NCI-H2196 (cell line): ENCODE measurements around the gene AGT.
"Not testable (repeated sequence)": the region's sequence is repeated elsewhere in the genome, so short reads cannot be mapped to it uniquely, and the experiment has no call there.

ENCODE experiments used
- DNase-seq: peaks from one replicate; lab custom pipeline; 2025; ENCODE audit not compliant: unreplicated experiment; lab: John Stamatoyannopoulos, UW

Gene AGT

DNA sequence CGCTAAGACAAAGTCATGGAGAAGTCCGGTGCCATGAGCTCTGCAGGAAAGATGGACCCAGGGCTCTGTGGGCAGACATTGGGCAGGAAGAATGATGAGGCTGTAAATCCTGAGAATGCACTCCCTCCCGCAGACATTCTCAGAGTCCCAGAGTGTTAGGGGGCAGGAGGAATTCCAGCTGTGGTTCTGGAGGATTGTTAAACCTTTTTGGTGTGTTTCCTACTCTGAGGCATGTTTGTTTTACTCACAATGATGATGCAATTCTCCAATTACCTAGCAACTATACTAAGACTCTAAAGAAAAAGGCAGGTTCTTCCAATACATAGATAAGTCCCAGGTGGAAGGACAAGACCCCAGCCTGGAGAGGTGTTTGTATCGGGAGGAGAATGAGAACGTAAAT lies 30.5 kb upstream of the AGT start:
- no peak for DNase-seq

DNA sequence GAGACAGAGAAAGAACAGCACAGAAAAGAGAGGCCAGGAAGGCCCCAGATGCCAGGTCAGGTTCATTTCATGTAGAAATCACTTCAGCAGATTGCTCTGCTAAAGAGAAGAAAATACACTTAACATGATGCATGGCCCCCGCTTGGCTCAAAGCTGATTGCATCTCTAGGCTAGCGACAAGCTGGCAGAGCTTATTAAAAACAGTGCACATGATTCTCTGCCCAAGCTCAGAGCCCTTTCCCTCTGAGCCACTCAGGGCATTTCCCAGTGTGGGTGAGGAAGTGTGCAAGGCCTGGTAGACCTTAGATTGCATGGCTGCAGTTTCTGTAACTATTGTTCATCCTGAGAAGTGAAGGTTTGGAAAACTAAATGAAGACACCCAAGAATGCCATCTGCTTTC lies 30.0 kb upstream of the AGT start:
- DNase-seq = peak; percentile 16

DNA sequence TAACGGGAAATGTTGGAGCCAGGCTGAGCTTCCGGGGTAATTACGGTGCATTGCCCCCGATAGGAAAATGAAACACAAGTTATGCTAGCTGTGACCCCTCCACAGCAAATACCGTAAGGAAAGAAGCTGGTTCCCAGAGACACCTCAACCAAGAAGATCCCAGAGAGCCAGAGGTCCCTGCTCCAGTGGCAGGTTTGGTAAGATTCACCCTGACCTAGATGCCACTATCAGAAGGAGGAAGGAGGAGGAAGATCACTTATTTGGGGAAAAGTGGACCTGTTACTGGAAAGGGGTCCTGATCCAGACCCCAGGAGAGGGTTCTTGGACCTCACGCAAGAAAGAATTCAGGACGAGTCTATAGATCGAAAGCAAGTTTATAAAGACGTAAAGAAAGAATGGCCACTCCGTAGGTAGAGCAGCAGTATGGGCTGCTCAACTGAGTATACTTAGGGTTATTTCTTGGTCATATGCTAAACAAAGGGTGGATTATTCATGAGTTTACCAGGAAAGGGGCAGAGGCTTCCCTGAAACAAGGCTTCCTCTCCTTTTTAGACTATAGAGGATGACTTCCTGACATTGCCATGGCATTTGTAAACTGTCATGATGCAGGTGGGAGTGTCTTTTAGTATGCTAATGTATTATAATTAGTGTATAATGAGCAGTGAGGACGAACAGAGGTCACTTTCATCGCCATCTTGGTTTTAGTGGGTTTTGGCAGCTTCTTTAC lies 25.8 kb upstream of the AGT start:
- no peak for DNase-seq

DNA sequence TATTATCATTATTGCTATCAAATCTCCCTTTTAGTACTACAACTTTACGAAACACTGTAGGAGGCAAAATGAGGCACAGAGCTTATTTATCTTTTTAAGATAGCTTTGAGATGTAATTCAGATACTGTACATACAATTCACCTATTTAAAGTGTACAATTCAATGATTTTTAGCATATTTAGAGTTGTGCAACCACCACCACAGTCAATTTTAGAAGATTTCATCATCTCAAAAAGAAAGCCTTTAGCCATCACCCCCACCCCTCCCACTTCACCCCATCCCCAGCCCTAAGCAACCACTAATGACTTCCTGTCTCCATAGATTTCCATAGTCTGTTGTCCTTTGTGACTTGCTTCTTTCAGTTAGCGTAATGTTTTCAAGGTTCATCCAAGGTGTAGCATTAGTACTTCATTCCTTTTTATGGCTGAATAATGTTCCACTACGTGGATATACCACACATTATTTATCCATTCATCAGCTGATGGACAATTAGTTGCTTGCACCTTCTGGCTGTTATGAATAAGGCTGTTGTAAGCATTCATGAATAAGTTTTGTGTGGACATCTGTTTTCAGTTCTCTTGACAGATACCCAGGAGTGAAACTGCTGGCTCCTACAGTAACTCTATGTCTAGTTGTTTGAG lies 23.8 kb upstream of the AGT start:
- no peak for DNase-seq

DNA sequence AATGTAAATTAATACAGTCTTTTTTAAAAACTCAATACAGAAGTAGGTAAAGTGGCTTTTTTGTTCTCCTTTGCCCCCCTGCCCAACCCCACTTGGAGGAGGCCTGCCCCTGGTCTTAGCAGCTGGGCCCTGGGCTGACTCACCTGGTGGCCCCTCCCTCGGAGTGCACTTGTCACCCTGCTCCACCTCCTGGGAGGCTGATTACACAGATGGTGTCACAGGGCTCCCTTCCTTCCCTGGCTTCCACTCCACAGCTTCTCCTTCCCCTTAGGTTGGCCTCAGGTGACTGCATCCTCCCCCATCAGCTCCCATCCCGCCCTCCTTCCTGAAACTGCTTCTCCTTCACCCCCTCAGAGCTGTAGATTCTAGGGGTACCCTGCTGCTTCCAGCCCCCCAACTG lies 21.5 kb upstream of the AGT start:
- DNase-seq = peak; percentile 72

DNA sequence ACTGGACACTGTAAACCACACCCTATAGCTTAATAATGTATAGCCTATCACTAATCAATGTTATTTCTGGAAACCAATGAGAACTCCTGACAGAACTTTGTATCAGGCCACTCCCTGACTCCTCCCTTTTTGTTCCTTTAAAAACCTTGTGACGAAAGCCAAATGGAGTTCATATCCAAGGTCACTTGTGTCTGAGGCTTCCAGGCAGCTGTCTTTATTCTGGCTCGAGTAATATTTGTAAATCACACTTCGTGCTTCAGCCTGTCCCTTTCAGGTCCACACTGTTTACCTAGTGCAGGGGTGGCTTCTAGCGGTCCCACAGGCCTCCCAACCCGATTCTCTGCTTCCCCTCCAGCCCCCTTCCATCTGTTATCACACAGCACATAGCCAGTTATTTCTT lies 17.1 kb upstream of the AGT start:
- DNase-seq = peak; percentile 74

DNA sequence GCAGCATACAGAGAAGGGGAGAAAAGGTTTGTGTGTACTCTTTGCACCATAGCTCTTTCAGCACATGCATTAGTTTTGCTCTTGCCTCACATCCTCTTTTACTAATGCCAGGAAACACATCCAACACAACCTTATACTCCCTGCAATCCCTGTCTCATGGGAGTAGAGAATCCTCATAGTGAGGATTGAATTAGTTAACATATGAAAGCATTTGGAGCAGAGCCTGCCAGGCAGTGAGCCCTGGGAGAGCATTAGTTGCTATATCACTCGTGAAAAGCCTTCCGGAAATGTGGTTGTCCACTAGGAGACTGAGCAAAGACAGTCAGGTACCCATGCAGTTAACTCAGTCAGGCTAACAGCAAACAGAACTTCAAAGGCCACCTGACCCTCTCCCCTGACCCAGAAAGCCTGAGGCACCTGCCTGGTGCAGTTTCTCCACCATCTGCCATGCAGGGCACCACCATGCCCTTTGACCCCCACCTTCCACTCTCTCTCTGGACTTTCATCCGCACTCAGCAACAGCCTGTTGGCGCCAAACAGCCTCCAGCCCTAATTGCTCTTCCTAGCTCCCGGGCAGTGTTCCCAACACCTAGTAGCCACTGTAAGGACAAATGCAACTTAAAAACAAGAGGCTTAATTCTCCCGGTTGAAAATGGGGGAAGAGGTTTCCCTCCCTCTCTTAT lies 14.9 kb upstream of the AGT start:
- DNase-seq = peak; percentile 84

DNA sequence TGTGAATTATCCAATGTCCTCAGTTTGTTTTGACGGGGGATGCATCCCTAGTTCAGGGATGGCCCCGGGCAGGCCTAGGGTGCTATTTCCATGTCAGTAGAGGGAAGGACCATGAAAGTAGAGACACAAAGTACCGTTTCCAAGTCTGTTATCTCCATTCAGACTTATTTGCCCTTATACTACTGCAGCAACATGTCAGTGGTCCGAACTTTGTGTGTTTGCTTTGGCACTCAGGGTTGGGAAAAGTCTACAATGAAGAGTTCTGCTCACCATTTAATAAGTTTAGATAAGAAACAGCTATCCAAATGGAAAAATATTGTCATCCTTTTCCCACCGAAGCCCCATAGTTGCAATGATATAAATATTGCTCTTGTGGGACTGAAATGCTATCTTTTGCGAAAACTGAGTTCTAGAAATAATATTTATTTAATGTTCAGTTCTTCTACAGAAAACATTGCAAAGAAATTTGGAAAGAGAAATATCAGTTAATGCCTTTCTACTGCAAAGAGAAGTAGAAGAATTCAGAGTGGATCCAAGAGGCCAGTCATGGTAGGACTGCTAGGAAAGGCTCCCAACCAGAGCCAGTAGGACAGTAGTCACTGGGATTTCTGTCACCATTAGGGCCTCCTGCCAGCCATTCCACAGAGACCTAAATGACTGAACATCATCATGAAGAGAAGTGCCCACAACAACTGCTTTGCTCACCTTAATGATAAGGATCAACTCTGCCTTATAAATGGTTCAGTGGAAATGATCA lies 11.5 kb upstream of the AGT start:
- DNase-seq = no peak

DNA sequence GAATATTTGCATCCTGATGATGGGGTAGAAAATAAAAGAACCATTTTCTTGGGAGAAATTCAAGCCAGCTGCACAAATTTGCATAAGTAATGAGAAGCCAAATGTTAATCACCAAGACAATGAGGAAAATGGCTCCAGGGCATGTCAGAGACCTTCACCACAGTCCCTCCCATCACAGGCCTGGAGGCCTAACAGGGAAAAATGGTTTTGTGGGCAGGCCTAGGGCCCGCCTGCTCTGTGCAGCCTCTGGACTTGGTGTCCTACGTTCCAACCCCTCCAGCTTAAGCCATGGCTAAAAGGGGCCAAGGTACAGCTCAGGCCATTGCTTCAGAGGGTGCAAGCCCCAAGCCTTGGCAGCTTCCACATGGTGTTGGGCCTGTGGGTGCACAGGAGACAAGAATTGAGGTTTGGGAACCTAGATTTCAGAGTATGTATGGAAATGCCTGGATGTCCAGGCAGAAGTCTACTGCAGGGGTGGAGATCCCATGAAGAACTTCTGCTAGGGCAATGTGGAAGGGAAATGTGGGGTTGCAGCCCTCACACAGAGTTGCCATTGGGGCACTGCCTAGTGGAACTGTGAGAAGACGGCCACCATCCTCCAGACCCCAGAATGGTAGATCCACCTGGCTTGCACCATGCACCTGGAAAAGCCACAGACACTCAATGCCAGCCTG lies 8.1 kb upstream of the AGT start:
- DNase-seq = not testable (repeated sequence)

DNA sequence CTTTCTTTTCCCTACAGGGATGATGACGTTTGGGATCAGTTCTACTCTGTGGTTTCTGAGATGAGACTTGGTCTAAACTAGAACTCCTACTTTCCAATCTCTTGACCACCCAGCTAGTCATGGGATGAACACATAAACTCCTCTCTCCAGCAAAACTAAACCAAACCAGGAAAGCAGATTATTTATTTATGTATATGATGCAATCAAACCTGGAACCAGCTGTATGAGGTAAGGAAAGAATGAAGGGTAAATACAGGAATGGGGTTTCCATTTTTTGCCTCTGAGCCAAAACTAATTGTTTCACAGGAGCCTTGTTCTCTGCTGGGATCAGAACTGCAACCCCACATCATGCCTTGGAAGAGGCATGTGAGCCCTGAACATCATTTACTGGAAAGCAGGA lies 3.3 kb upstream of the AGT start:
- DNase-seq = no peak

DNA sequence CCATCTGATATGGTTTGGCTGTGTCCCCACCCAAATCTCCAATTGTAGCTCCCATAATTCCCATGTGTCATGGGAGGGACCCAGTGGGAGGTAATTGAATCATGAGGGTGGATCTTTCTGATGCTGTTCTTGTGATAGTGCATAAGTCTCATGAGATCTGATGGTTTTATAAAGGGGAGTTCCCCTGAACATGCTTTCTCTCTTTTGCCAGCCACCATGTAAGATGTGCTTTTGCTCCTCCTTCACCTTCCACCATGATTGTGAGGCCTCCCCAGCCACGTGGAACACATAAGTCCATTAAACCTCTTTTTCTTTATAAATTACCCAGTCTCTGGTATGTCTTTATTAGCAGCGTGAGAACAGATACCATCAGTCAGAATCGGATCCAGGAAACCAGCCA lies 2.5 kb upstream of the AGT start:
- DNase-seq = not testable (repeated sequence)

DNA sequence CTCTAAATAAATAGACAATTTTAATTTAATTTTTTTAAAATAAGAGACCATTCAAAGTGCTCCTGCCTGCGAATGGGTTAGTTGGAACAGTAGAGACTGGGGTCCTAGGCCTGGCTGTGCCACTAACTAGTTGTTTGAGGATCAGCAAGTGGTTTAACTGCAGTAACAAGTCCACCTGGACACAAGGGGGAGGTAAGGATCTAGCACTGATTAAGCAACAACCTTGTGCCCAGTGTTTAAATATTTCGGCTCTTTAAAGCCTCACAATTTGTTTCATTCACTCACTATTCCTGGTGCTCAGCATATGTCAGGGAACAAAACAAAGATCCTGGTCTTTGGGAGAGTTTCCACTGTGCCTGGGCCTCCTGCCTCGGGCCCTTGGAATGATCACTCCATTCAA lies 1.6 kb upstream of the AGT start:
- no peak for DNase-seq

DNA sequence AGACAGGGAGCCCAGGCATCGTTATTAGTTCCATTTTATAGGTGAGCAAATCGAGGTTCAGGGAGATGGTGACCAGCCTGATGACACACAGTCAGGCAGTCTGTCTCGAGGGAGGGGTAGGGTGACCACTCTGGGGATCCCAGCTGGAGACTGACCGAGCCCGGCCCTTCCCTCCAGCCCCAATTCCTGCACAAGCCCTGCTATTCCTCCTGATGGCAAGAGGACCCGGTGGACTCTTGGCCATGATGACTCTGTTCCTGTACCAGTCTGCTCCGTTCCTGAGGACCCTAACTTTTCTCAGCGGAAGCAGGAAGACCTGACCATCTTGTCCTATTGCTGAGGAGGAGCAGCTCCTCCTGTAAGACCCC lies 391 bp downstream of the AGT start:
- no peak for DNase-seq

DNA sequence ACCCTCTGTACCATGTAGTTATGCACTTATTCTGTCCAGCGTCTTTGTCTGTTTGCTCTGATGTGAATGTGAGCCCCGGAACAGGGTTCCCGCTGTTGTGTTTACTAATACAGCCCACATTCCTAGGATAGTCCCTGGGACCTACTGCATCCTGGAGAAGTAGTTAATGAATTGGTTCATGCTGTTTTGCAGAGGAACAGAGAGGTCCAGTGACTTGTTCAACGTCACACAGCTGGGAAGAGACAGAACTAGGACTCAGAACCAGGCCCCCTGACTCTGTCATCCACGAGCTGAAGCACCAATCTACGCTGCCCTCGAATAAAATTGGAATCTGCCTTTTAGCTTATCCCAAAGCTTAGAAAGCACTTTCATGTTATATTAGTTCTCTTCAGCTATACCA lies 784 bp downstream of the AGT start:
- DNase-seq = no peak

DNA sequence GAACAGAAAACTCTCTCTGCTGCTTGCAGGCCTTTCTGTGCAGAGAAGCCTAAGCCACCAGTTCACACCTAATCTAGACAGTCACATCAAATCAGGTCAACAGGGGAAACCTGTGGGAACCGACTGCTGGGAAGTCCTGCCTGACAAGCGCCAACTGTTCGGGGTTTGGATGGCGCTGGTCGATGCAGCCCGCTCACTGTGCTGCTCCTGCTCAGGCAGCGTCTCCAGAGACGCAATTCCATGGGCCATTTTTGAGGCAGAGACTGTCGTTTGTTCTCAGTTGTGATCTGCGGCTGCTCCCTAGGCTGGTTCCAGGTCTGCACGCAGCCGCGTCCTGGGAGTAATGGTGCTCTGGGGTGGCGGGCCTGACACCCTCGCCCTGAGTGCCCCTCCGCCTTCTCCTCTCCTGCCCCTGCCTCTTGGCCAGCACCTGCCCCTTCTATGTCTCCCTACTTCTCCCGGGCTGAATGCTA lies 1.4 kb downstream of the AGT start:
- no peak for DNase-seq

DNA sequence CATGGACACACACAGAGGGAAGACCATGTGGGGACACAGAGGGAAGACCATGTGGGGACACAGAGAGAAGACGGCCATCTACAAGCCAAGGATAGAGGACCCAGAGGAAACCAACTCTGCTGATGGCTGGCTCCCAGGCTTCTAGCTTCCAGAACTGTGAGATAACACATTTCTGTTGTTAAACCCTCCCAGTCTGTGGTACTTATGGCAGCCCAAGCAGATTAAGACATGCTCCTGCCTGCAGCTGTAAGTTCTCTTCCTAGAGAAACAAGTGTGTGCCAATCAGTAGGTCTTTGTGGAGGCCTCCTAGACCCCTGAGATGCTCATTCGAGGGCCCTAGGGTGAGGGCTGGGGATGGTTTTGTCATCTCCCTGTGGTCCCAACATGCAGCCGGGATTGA lies 2.7 kb downstream of the AGT start:
- no peak for DNase-seq

DNA sequence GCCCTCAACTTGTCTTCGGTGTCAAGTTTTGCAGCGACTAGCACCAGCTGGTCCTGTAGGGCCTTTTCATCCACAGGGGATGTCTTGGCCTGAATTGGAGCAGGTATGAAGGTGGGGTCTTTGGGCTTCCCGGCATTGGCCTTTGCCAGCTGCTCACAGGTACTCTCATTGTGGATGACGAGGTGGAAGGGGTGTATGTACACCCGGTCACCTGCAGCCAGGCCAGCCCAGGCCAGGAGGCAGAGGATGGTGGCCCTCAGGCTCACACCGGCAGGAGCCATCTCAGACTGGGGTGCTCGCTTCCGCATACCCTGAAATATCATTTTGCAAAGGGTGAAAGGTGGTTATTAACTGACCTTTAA lies 3.4 kb downstream of the AGT start:
- DNase-seq = no peak

DNA sequence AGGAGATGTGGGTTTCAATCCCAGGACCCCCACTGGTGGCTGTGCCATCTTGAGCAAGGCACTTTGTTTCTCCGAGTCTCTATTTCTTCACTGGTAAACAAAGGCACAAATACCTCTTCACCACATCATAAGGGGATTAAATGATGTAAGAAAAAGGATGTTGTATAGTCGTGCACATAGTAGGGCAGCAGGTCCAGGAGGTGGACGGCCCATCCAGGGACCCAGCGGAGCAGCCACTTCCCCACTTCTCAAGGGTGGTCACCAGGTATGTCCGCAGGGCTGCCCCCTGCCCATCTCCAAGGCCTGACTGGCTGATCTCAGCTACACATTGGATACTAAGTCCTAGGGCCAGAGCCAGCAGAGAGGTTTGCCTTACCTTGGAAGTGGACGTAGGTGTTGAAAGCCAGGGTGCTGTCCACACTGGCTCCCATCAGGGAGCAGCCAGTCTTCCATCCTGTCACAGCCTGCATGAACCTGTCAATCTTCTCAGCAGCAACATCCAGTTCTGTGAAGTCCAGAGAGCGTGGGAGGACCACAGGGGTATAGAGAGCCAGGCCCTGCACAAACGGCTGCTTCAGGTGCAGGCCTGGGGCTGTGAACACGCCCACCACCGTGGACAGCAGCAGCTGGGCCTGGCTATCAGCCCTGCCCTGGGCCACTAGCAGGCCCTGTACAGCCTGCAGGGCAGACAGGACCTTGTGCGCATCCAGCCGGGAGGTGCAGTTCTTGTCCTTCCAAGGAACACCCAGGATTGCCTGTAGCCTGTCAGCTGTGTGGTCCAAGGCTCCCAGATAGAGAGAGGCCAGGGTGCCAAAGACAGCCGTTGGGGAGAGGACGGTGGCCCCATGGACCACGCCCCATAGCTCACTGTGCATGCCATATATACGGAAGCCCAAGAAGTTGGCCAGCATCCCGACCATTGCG lies 4.0 kb downstream of the AGT start:
- no peak for DNase-seq

DNA sequence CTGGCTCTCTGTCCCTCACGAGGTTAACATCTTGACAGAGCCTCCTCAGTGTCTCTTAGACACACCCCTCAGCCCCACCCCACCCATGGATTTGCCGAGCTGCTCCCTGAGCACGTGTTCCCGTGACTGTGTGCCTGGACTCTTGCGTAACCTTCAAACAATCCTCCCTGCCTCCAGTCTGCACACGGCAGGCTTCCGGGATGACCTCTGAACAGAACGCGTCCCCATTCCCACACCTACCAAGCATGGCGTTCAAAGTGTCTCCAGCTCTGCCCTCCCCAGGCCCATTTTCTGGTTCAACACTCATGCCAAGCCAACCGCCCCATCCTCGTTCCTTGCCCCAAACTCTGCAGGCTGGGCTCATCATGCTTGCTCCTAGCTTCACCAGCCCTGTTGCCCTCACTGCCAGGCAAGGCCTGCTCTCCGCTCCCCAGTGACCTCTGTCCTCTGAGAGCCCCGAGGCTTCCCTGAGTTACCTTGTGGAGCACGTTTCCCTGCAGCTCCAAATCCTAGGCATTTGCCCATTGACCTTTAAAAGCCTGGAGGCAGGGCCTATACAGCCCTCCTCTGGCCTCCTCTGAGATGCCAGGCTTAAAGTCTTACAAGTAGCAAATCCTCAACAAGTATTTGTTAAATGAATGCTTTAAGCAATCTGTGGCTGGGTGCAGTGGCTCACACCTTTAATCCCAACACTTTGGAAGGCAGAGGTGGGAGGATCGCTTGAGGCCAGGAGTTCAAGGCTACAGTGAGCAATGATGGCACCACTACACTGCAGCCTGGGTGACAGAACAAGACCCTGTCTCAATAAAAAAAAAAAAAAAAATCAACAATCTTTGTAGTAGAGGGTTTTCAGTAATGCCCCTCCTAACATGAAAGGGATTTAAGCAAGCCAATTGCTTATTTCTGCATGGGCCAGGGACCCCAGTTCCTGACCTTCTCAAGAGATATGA lies 5.0 kb downstream of the AGT start:
- DNase-seq = no peak
